Panc1 (cell line): Measurements from ENCODE around the gene LRRC8C.

ENCODE experiments used
- POLR2AphosphoS5 ChIP-seq: IDR thresholded peaks from 2 replicates; pipeline ENCODE4 v1.6.1; 2012; ENCODE audit warnings: mild to moderate bottlenecking, low read depth, low read length, moderate library complexity
- TF ChIP-seq, protein P1 (sequence below): fragments of 450-650 bp; IDR thresholded peaks from 2 replicates; pipeline ENCODE4 v1.5.1; 2017; ENCODE audit warnings: mild to moderate bottlenecking

DNA sequence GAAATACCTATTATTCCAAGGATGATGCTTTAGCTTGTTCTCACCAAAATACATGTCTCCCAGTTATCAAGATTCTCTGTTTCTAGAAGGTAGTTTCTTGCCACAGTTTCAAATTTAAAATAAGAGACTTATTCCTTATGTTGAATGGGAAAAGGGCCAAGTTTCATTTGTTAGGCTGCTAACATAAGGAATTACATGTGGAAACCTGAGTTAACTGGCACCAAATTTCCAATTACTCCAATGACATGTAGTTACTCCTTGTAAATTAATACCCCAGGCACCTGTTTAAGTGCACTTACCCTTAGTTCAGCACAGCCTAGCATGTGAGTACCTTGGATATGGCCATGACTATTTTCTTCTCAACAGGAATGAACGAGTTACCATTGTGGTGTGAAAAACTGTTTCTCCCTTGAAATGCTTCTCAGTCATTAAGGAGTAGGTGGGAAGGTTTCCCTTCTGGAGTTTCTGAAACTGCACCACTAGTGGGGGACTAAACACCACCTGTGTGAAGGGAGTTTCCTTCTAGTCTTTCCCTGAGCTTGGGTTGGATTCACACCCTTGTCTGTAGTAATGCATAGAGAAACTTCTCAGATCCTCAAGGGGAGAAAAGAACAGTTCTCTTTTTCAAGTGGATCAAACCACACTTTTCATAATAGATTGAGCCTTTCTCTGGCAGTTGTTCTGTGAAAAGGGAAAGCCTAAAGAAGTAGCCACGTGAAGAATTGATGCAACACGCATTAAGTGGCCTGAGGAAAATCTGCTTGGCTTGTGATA, 32.3 kb upstream of the LRRC8C start:
- TF ChIP-seq, protein P1, sequence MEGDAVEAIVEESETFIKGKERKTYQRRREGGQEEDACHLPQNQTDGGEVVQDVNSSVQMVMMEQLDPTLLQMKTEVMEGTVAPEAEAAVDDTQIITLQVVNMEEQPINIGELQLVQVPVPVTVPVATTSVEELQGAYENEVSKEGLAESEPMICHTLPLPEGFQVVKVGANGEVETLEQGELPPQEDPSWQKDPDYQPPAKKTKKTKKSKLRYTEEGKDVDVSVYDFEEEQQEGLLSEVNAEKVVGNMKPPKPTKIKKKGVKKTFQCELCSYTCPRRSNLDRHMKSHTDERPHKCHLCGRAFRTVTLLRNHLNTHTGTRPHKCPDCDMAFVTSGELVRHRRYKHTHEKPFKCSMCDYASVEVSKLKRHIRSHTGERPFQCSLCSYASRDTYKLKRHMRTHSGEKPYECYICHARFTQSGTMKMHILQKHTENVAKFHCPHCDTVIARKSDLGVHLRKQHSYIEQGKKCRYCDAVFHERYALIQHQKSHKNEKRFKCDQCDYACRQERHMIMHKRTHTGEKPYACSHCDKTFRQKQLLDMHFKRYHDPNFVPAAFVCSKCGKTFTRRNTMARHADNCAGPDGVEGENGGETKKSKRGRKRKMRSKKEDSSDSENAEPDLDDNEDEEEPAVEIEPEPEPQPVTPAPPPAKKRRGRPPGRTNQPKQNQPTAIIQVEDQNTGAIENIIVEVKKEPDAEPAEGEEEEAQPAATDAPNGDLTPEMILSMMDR, result no peak
- no peak for TF ChIP-seq POLR2AphosphoS5
